Stimulated activated naive CD4-positive, alpha-beta T cell (primary cell): Measurements from ENCODE around the gene RARS2.

Source experiments
- DNase-seq, 6 experiments: peaks; one replicate each; lab custom pipeline; 2025; lab: John Stamatoyannopoulos, UW

RARS2 gene

GRCh38 chr6:87573307-87574024, 16.3 kb downstream of the RARS2 start:
- DNase-seq: no peak

GRCh38 chr6:87572883-87573282, 16.9 kb downstream of the RARS2 start:
- DNase-seq: no peak

- no peak for DNase-seq
Observed at GRCh38 chr6:87572021-87572420, 17.8 kb downstream of the RARS2 start.

GRCh38 chr6:87561017-87561416, 28.8 kb downstream of the RARS2 start:
- DNase-seq: no peak

- DNase-seq: no peak
Observed at GRCh38 chr6:87558446-87558845, 31.3 kb downstream of the RARS2 start.

- DNase-seq: no peak
Observed at GRCh38 chr6:87555506-87555905, 34.3 kb downstream of the RARS2 start.

- DNase-seq: no peak
Observed at GRCh38 chr6:87553159-87553765, 36.5 kb downstream of the RARS2 start.

GRCh38 chr6:87551799-87552198, 38.0 kb downstream of the RARS2 start:
- DNase-seq: no peak

GRCh38 chr6:87544474-87544735, 45.4 kb downstream of the RARS2 start:
- DNase-seq: no peak

- DNase-seq: no peak
Observed at GRCh38 chr6:87543696-87544473, 45.9 kb downstream of the RARS2 start.

- no peak for DNase-seq
Observed at GRCh38 chr6:87541744-87542143, 48.0 kb downstream of the RARS2 start.

- no peak for DNase-seq
Observed at GRCh38 chr6:87541041-87541440, 48.7 kb downstream of the RARS2 start.

- DNase-seq: no peak
Observed at GRCh38 chr6:87540539-87540938, 49.2 kb downstream of the RARS2 start.

GRCh38 chr6:87539554-87539953, 50.2 kb downstream of the RARS2 start:
- no peak for DNase-seq

- DNase-seq: no peak
Observed at GRCh38 chr6:87538510-87539260, 51.1 kb downstream of the RARS2 start.

GRCh38 chr6:87534377-87535047, 55.3 kb downstream of the RARS2 start:
- no peak for DNase-seq

GRCh38 chr6:87529221-87529620, 60.6 kb downstream of the RARS2 start:
- DNase-seq: no peak

GRCh38 chr6:87522686-87523085, 67.1 kb downstream of the RARS2 start:
- DNase-seq: no peak

- no peak for DNase-seq
Observed at GRCh38 chr6:87518453-87518852, 71.3 kb downstream of the RARS2 start.

GRCh38 chr6:87514831-87515230, 75.0 kb downstream of the RARS2 start:
- DNase-seq: no peak

- no peak for DNase-seq
Observed at GRCh38 chr6:87504441-87504840, 85.3 kb downstream of the RARS2 start.
